ENCODE results near the gene AGAP1. TPM values are rescaled to one million over a fixed set of nuclear protein-coding genes. Genes with fewer than 3 reads are reported as not detected.

The AGAP1 gene
- total RNA-seq, 1 experiment from 2014 or later: 25.8 TPM

DNA sequence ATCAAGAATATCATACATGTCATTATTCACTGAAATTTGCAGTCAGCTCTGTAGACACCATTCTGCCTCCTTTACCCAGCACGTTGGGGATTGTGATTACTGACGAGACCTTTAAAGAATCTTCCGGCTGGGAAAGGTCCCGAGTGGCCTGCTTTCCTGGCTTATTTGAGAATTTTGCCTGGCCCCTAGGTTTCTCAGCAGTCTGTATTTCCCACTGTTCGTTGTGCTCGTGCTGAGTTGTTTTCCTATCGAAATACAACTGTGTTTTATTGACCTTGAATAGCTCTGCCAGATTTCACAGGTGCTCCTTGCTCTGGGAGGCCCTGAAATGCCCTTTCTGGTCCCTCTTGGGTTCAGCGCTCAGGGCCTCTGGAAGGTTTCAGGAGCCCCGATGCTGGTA, 94.9 kb downstream of the AGAP1 start:
- Mint-ChIP-seq H3K4me3 (no peak overlapping the region), H3K36me3 (ENCODE audit: insufficient read depth in 1 of 3, low read depth in 3 of 3) (peaks cover 0 to 5% (median 3%) of the 10 kb centered on the region in 3 experiments; a peak in 3 of 7 replicates), H3K9me3 (no peaks in the 10 kb centered on the region), H3K4me1 (peaks cover 41 to 49% of the 10 kb centered on the region in 2 experiments), H3K27ac (no peak overlapping the region), H3K27me3 (ENCODE audit: low read depth) (no peaks in the 10 kb centered on the region)
- Histone ChIP-seq H3K9me3 (ENCODE audit: control insufficient read depth, low read depth, low read length) (no peaks in the 10 kb centered on the region), H4K20me1 (ENCODE audit: control insufficient read depth, insufficient read depth, insufficient read length) (no peaks in the 10 kb centered on the region), H3K4me2 (ENCODE audit: insufficient read depth, insufficient read length, low read length) (no peak overlapping the region), H3K79me1 (ENCODE audit: insufficient read depth, low read depth, low read length, poor library complexity, severe bottlenecking) (no peaks in the 10 kb centered on the region), H3K79me2 (ENCODE audit: insufficient read depth, low read length) (peaks cover 5% of the 10 kb centered on the region; the same call in 1 of the 2 replicates), H2AK5ac (ENCODE audit: insufficient read length, low read length) (no peak overlapping the region), H2BK120ac (ENCODE audit: low read depth, low read length, poor library complexity, severe bottlenecking) (no peak overlapping the region), H4K5ac (ENCODE audit: insufficient read length, low read depth, low read length) (no peak overlapping the region), H3T11ph (ENCODE audit: low read length) (no peak overlapping the region), H3K27me3 (ENCODE audit: insufficient read depth, low read length) (no peaks in the 10 kb centered on the region), H3K9ac (ENCODE audit: extremely low read depth, insufficient read length, low read length) (no peak overlapping the region), H2BK20ac (ENCODE audit: low read depth, low read length, poor library complexity, severe bottlenecking) (no peak overlapping the region), H3K23ac (ENCODE audit: insufficient read length, low read depth, low read length) (no peak overlapping the region), H3K56ac (ENCODE audit: insufficient read length, low read depth, low read length) (no peak overlapping the region), H2BK15ac (ENCODE audit: low read depth, low read length) (no peak overlapping the region), H3K14ac (ENCODE audit: insufficient read depth, low read length) (no peak overlapping the region), H4K8ac (replicated peaks; ENCODE audit: insufficient read length, low read depth, low read length) (no peak overlapping the region), H3K27ac (ENCODE audit: insufficient read length, low read depth, low read length) (no peak overlapping the region), H4K91ac (ENCODE audit: insufficient read length, low read depth, low read length) (no peak overlapping the region), H2BK12ac (ENCODE audit: insufficient read length, low read depth, low read length) (no peak overlapping the region), H3K23me2 (ENCODE audit: insufficient read length, low read depth, low read length, poor library complexity, severe bottlenecking) (no peaks in the 10 kb centered on the region), H3K18ac (ENCODE audit: insufficient read length, low read depth, low read length) (no peak overlapping the region), H2BK5ac (ENCODE audit: insufficient read length, low read length) (no peak overlapping the region), H3K4me1 (ENCODE audit: insufficient read depth, low read length) (peaks cover 13% of the 10 kb centered on the region; the same call in 1 of the 2 replicates), H2AFZ (ENCODE audit: low read length) (no peak overlapping the region), H3K4ac (ENCODE audit: low read depth, low read length) (no peak overlapping the region)
- DNase-seq: no peak
- WGBS (ENCODE audit: extremely low coverage, insufficient read length, low lambda C conversion rate): no CpG with 5 or more reads among the region's 9 CpGs
- TF ChIP-seq, protein P1, sequence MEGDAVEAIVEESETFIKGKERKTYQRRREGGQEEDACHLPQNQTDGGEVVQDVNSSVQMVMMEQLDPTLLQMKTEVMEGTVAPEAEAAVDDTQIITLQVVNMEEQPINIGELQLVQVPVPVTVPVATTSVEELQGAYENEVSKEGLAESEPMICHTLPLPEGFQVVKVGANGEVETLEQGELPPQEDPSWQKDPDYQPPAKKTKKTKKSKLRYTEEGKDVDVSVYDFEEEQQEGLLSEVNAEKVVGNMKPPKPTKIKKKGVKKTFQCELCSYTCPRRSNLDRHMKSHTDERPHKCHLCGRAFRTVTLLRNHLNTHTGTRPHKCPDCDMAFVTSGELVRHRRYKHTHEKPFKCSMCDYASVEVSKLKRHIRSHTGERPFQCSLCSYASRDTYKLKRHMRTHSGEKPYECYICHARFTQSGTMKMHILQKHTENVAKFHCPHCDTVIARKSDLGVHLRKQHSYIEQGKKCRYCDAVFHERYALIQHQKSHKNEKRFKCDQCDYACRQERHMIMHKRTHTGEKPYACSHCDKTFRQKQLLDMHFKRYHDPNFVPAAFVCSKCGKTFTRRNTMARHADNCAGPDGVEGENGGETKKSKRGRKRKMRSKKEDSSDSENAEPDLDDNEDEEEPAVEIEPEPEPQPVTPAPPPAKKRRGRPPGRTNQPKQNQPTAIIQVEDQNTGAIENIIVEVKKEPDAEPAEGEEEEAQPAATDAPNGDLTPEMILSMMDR (conservative IDR thresholded peaks at IDR 0.05): no peak

Measured in H9 (cell line).